ENCODE data around the gene ADIPOR2. TPM values are rescaled to one million over a fixed set of nuclear protein-coding genes. Genes with fewer than 3 reads are reported as not detected.

The ADIPOR2 gene
- total and polyA plus RNA-seq, 2 experiments from 2014 or later, result 5.8 to 25.7 TPM

DNA sequence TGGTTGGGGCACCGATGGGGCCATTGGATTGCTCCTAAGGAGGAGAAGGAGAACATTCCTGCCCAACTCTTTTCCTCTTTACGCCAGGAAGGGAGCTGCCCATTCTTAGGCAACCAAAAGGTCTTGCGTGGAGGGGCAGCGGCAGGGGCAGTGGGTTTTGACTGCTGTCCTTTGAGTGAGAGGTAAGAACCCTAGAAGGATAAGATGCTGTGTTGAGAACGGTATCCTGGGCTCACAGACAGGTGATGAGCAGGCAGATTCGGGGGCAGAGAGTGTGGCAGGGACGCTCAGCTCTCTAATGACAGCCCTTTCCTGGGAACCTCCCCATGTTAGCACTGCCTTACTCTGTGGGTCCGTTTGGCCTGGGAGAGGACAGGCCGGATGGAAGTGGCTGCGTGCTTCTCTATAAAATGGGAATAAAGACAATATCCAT, 142.7 kb downstream of the ADIPOR2 start:
- H3K4me1 ChIP-seq (ENCODE audit: low read depth), result peaks cover 8% of the 10 kb centered on the region
- H3K27ac ChIP-seq, result no peak overlapping the region
- H3K9me3 ChIP-seq (ENCODE audit: low read depth), result no peaks in the 10 kb centered on the region
- DNase-seq (ENCODE audit: low read depth in 1 of 2, low spot score in 1 of 2), result no peak
- no peak overlapping the region for H3K4me3 ChIP-seq
- TF ChIP-seq, protein P1, sequence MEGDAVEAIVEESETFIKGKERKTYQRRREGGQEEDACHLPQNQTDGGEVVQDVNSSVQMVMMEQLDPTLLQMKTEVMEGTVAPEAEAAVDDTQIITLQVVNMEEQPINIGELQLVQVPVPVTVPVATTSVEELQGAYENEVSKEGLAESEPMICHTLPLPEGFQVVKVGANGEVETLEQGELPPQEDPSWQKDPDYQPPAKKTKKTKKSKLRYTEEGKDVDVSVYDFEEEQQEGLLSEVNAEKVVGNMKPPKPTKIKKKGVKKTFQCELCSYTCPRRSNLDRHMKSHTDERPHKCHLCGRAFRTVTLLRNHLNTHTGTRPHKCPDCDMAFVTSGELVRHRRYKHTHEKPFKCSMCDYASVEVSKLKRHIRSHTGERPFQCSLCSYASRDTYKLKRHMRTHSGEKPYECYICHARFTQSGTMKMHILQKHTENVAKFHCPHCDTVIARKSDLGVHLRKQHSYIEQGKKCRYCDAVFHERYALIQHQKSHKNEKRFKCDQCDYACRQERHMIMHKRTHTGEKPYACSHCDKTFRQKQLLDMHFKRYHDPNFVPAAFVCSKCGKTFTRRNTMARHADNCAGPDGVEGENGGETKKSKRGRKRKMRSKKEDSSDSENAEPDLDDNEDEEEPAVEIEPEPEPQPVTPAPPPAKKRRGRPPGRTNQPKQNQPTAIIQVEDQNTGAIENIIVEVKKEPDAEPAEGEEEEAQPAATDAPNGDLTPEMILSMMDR (IDR thresholded peaks at IDR 0.05; ENCODE audit: low read depth, low read length), result no peak
- H3K27me3 ChIP-seq, result peaks cover 26% of the 10 kb centered on the region
- H3K36me3 ChIP-seq, result no peaks in the 10 kb centered on the region

DNA sequence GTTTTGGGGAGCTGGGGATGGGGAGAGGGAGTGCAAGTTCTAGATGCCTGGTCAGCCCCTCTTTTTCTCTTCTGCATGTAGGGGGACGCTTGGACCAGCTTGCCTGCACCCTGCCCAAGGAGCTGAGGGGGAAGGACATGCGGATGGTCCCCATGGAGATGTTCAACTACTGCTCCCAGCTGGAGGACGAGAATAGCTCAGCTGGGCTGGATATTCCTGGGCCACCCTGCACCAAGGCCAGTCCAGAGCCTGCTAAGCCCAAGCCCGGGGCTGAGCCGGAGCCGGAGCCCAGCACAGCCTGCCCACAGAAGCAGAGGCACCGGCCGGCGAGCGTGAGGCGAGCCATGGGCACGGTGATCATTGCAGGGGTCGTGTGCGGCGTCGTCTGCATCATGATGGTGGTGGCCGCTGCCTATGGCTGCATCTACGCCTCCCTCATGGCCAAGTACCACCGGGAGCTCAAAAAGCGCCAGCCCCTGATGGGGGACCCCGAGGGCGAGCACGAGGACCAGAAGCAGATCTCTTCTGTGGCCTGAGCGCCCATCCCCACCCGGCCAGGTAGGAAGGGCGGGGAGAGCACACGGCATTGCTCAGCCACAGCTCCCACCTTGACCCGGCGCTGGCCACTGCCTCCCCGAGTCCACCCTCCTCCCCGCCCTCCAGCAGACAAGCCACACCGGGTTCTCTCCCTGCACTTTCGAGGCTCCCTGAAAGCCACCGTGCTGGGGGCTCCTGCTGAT, 143.5 kb downstream of the ADIPOR2 start:
- no peaks in the 10 kb centered on the region for H3K9me3 ChIP-seq (ENCODE audit: low read depth)
- no peak overlapping the region for H3K4me3 ChIP-seq
- DNase-seq (ENCODE audit: low read depth in 1 of 2, low spot score in 1 of 2), result no peak
- no peak overlapping the region for H3K27ac ChIP-seq
- H3K4me1 ChIP-seq (ENCODE audit: low read depth), result peaks cover under 1% of the 10 kb centered on the region
- TF ChIP-seq, protein P1 (IDR thresholded peaks at IDR 0.05; ENCODE audit: low read depth, low read length), result no peak
- peaks cover 26% of the 10 kb centered on the region for H3K27me3 ChIP-seq
- no peaks in the 10 kb centered on the region for H3K36me3 ChIP-seq

DNA sequence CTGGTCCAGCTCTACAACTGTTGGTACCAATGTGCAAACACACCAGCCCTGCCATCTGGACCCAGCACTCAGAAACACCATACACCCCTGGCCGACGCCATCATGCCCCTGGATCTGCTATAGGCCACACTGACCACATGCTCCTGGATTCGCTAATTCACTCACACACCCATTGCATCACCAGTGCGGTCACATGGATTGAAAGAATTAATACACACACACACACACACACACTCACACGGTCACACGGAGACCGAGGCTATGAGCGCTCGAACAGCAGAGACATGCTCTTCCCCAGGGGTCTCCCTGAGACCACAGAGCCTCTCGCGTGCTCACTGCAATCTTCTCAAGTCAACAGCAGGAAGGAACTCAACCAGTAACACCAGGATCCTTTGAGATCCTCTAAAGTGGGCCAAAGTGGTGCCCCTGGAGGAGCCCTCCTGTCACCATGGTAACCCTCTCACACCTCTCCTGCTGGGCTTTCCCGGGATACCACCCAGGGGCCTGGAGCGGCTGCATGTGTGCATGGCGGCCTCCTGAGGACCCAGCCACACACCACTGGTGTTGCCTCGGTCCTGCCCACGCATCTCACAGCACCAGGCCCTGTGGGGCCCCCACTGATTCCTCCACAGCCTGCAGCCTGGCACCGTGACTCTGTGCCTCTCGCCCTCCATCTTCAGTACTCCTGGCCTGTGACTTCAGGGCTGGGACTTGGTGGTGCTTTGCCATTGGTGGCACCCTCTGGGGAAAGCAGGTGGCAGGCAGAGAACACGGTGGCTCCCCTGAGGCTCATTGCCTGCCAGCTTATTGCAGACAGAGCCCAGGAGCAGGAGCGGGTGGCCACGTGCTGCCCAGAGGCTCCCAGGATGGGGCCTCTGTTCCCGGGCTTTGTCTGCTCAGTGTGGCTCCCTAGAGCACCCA, 144.6 kb downstream of the ADIPOR2 start:
- Histone ChIP-seq H3K27ac (no peak overlapping the region), H3K9me3 (ENCODE audit: low read depth) (no peaks in the 10 kb centered on the region), H3K4me1 (ENCODE audit: low read depth) (no peaks in the 10 kb centered on the region), H3K27me3 (peaks cover 26% of the 10 kb centered on the region), H3K4me3 (no peak overlapping the region), H3K36me3 (no peaks in the 10 kb centered on the region)
- no peak for DNase-seq (ENCODE audit: low read depth in 1 of 2, low spot score in 1 of 2)
- TF ChIP-seq, protein P1 (IDR thresholded peaks at IDR 0.05; ENCODE audit: low read depth, low read length), result no peak

DNA sequence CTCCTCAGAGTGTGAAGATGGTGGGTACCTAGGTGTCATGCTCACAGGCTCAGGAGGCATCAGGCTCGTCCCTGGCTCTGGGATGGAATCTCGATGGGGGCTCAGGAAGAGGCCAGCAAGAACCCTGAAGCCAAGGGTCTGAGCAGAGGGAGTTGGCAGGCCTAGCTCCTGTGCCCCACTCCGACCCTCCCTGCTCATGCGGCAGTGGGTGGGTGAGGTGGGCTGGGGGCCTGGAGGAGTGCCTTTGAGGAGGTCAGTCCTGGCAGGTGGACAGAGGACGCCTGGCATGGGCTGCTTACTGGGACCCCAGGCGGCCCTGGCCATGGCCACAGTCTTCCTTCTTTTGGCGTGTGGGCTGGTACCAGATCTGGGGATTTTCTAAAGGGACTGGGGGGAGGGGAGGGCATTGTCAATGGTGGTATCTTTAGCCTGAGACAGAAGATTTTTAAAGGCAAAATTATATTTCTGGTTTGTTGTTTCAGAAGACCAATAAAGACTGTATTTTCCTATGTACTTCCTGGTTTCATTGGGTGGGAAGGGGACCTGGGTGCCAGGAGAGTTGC, 145.5 kb downstream of the ADIPOR2 start:
- no peak overlapping the region for H3K4me3 ChIP-seq
- DNase-seq (ENCODE audit: low read depth in 1 of 2, low spot score in 1 of 2), result no peak
- peaks cover 26% of the 10 kb centered on the region for H3K27me3 ChIP-seq
- TF ChIP-seq, protein P1 (IDR thresholded peaks at IDR 0.05; ENCODE audit: low read depth, low read length), result no peak
- no peaks in the 10 kb centered on the region for H3K9me3 ChIP-seq (ENCODE audit: low read depth)
- H3K27ac ChIP-seq, result no peak overlapping the region
- H3K4me1 ChIP-seq (ENCODE audit: low read depth), result no peaks in the 10 kb centered on the region
- no peaks in the 10 kb centered on the region for H3K36me3 ChIP-seq

DNA sequence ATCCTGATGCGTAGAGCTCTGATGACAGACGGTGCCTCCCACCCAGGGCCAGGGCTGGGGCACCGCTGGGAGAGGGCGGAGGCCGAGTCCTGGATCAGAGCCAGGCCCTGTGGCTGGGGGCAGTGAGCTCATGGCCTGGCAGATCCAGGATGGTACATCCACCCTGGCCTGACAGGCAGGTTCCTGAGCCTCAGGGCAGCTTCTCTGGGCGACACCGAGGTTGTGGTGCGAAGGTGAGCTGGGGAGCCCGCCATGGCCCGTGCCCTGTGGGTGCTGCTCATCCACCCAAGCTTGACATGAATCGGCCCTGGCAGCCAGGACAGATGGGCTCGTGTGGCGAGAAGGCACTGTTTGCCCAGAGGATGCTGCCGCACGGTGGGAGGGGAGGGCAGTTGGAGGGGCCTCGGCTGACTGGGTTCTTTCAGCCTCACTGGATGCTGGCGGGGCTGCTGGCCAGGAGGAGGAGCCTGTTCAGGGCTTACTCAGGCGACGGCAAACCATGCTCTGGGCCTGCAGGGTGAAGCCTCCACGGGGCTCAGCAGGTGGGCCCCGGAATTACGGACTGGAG, 146.1 kb downstream of the ADIPOR2 start:
- Histone ChIP-seq H3K27ac (no peak overlapping the region), H3K36me3 (no peaks in the 10 kb centered on the region), H3K27me3 (peaks cover 24% of the 10 kb centered on the region), H3K4me1 (ENCODE audit: low read depth) (no peaks in the 10 kb centered on the region), H3K4me3 (no peak overlapping the region), H3K9me3 (ENCODE audit: low read depth) (no peaks in the 10 kb centered on the region)
- no peak for DNase-seq (ENCODE audit: low read depth in 1 of 2, low spot score in 1 of 2)
- TF ChIP-seq, protein P1 (IDR thresholded peaks at IDR 0.05; ENCODE audit: low read depth, low read length), result no peak
